Caco-2 (cell line): ENCODE results near the gene SPEG. TPM values are rescaled to one million over a fixed set of nuclear protein-coding genes. Genes with fewer than 3 reads are reported as not detected.
A peak's percentile ranks its signal among the peaks of the same experiment; 100 is the strongest.

ENCODE experiments used
- BruUV-seq: library from RNA; stranded (reverse); fragments of 400-500 nt; replicated peaks from 2 replicates; lab custom pipeline; 2021; lab: Mats Ljungman, UMichigan
- CTCF ChIA-PET: fragments of 300-600 bp; sonication (Branson Sonifier 250); formaldehyde crosslinking; loops from one replicate; lab custom pipeline; 2022; ENCODE audit warnings: antibody characterized with exemption; lab: Charles Lee
- POLR2A ChIA-PET: fragments of 300-600 bp; sonication (Branson Sonifier 250); formaldehyde crosslinking; loops from one replicate; lab custom pipeline; 2022; ENCODE audit warnings: antibody characterized with exemption; lab: Charles Lee
- DNase-seq, 2 experiments: peaks; one replicate each; pipeline versions ENCODE4 v3.0.0 to v3.0.0-alpha.2; 2020 to 2022
- H3K27me3 ChIP-seq: replicated peaks from 2 replicates; pipeline ENCODE4 v1.6.0; 2011; ENCODE audit warnings: low read length; ENCODE audit not compliant: control insufficient read depth, insufficient read depth
- H3K36me3 ChIP-seq: 2 replicates; pipeline ENCODE4 v1.5.1; 2011; ENCODE audit warnings: low read length; ENCODE audit not compliant: control insufficient read depth, insufficient read depth
- H3K4me1 ChIP-seq: fragments of 250-450 bp; sonication (Bioruptor Pico); 2 replicates; pipeline ENCODE4 v1.5.1; 2020; ENCODE audit warnings: mild to moderate bottlenecking
- H3K4me3 ChIP-seq: 2 replicates; pipeline ENCODE4 v1.5.1; 2011; ENCODE audit warnings: low read depth, mild to moderate bottlenecking, control low read depth, low read length
- H3K9me3 ChIP-seq: fragments of 250-450 bp; sonication (Bioruptor Pico); 2 replicates; pipeline ENCODE4 v1.5.1; 2020; ENCODE audit warnings: mild to moderate bottlenecking, moderate library complexity
- H3K27ac Mint-ChIP-seq: one replicate; pipeline ENCODE4 v1.8.0; 2022; ENCODE audit warnings: mixed read lengths; ENCODE audit not compliant: unreplicated experiment
- H3K27me3 Mint-ChIP-seq: one replicate; pipeline ENCODE4 v1.8.0; 2022; ENCODE audit warnings: mixed read lengths; ENCODE audit not compliant: insufficient read depth, unreplicated experiment
- H3K36me3 Mint-ChIP-seq: one replicate; pipeline ENCODE4 v1.8.0; 2022; ENCODE audit warnings: mild to moderate bottlenecking, mixed read lengths; ENCODE audit not compliant: insufficient read depth, unreplicated experiment
- H3K4me1 Mint-ChIP-seq: one replicate; pipeline ENCODE4 v1.8.0; 2022; ENCODE audit warnings: low read depth, mixed read lengths; ENCODE audit not compliant: unreplicated experiment
- H3K4me3 Mint-ChIP-seq: one replicate; pipeline ENCODE4 v1.8.0; 2022; ENCODE audit warnings: mild to moderate bottlenecking, moderate library complexity, mixed read lengths; ENCODE audit not compliant: unreplicated experiment
- H3K9me3 Mint-ChIP-seq: one replicate; pipeline ENCODE4 v1.8.0; 2022; ENCODE audit warnings: mixed read lengths; ENCODE audit not compliant: unreplicated experiment
- intact Hi-C: fragments of 100-400 bp; cut with micrococcal nuclease; formaldehyde crosslinking; loops from one replicate; pipeline ENCODE4 v1.10.0; 2022; ENCODE audit not compliant: unreplicated experiment
- total RNA-seq: library from RNA; stranded (reverse); gene quantifications from 2 replicates; pipeline ENCODE4 v1.2.3, GENCODE V29; 2022
- TF ChIP-seq, protein P1 (sequence below), 2 experiments: fragments of 200-600 bp in 1 of 2; IDR thresholded peaks; 1 replicate in 1 of 2; 2 replicates in 1 of 2; pipeline versions ENCODE4 v1.5.1 to v1.8.0; 2011 to 2022; ENCODE audit warnings: antibody characterized with exemption in 1 of 2, control low read depth in 1 of 2, inconsistent platforms in 1 of 2, low read depth in 1 of 2, low read length in 1 of 2, mild to moderate bottlenecking in 1 of 2, moderate library complexity in 1 of 2; ENCODE audit not compliant: insufficient read depth in 1 of 2, severe bottlenecking in 1 of 2, unreplicated experiment in 1 of 2

The SPEG gene
- total RNA-seq, 1 experiment from 2014 or later = 18.6 TPM

DNA sequence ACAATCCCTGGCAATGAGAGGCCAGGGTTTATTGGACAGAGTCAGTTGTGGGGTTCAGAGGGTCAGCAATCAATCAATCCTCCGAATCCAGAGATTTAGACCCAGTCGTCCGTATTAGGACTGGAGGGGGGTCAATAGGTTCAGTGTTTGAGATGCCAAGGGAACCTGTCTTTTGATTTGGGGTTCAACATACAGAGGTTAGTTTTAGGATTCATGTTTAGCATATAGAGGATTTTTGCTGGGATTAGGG, 64.3 kb downstream of the SPEG start:
- Histone ChIP-seq H3K4me1 (peaks cover 14% of the 10 kb centered on the region; the same call in 1 of the 2 replicates), H3K4me3 (peak overlapping the region; percentile 86), H3K27me3 (no peaks in the 10 kb centered on the region), H3K9me3 (no peaks in the 10 kb centered on the region), H3K36me3 (no peaks in the 10 kb centered on the region; the same call in 1 of the 2 replicates)
- DNase-seq = no peak
- no peaks in the 10 kb centered on the region for H3K27me3 Mint-ChIP-seq
- peaks cover 16% of the 10 kb centered on the region for H3K4me1 Mint-ChIP-seq
- H3K36me3 Mint-ChIP-seq = peaks cover 11% of the 10 kb centered on the region
- ChIA-PET POLR2A (interaction anchor here (0.6 to 1.7 kb wide), 13 partner anchors 9 to 250 kb away, joined by 3 to 10 read pairs (median 4); partner anchors contain the start of genes DNAJB2, DNPEP and STK11IP), CTCF (interaction anchor here (0.6 to 7.2 kb wide), 18 partner anchors 10 to 204 kb away, joined by 3 to 243 read pairs (median 6); partner anchors contain the start of genes ASIC4, CHPF, DNPEP and STK11IP)
- no peaks in the 10 kb centered on the region for H3K9me3 Mint-ChIP-seq
- TF ChIP-seq, protein P1, sequence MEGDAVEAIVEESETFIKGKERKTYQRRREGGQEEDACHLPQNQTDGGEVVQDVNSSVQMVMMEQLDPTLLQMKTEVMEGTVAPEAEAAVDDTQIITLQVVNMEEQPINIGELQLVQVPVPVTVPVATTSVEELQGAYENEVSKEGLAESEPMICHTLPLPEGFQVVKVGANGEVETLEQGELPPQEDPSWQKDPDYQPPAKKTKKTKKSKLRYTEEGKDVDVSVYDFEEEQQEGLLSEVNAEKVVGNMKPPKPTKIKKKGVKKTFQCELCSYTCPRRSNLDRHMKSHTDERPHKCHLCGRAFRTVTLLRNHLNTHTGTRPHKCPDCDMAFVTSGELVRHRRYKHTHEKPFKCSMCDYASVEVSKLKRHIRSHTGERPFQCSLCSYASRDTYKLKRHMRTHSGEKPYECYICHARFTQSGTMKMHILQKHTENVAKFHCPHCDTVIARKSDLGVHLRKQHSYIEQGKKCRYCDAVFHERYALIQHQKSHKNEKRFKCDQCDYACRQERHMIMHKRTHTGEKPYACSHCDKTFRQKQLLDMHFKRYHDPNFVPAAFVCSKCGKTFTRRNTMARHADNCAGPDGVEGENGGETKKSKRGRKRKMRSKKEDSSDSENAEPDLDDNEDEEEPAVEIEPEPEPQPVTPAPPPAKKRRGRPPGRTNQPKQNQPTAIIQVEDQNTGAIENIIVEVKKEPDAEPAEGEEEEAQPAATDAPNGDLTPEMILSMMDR (IDR thresholded peaks at IDR 0.05; ENCODE audit: insufficient read depth in 1 of 2, low read depth in 1 of 2, low read length in 1 of 2, severe bottlenecking in 1 of 2, unreplicated experiment in 1 of 2) = no peak
- peak overlapping the region; percentile 94 for H3K27ac Mint-ChIP-seq
- no TSS peak for BruUV-seq
- intact Hi-C loops = no loop called here
- peak overlapping the region; percentile 98 for H3K4me3 Mint-ChIP-seq

DNA sequence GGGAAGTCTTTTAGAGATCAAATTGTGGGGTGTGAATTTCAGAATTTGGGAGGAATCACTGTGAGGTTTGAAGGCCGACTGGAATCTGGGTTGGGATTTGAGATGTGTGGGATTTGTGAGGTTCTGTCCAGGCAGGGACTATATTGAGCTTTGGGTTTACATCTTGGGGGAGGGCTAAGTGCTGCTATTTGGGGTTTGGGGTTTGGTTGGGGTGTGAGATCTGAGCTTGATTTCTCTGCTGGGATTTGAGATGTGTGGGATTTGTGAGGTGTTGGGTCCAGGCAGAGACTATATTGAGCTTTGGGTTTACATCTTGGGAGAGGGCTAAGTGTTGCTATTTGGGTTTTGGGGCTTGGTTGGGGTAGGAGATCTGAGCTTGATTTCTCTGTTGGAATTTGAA, 64.9 kb downstream of the SPEG start:
- H3K36me3 Mint-ChIP-seq = peaks cover 11% of the 10 kb centered on the region
- no TSS peak for BruUV-seq

DNA sequence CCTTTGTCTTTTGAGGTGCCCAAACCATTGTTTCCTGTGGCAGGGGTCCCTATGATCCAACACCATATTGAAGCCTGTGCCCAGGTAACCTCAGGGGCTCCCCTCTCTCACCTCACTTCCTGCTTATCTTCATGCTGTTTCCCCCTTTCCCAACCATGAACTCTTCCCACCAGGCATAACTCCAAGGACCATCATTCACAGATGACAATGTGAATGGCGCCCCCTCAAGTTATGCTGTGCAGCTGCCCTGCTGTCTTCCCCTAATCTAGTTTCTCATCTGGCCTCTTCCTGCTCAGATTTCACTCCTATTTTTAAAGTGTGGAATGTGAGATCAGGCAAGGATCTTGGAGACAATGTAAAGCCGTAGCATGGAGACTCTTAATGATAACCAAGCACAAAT, 65.5 kb downstream of the SPEG start:
- Mint-ChIP-seq H3K27ac (no peak overlapping the region), H3K9me3 (no peaks in the 10 kb centered on the region), H3K36me3 (peaks cover 11% of the 10 kb centered on the region), H3K27me3 (no peaks in the 10 kb centered on the region), H3K4me3 (peak overlapping the region; percentile 98), H3K4me1 (peaks cover 16% of the 10 kb centered on the region)
- H3K9me3 ChIP-seq = no peaks in the 10 kb centered on the region
- TF ChIP-seq, protein P1 (IDR thresholded peaks at IDR 0.05; ENCODE audit: insufficient read depth in 1 of 2, low read depth in 1 of 2, low read length in 1 of 2, severe bottlenecking in 1 of 2, unreplicated experiment in 1 of 2) = peak in 1 of 2 experiments; percentile 7
- CTCF ChIA-PET = interaction anchor here (0.6 to 7.2 kb wide), 4 partner anchors 9 to 48 kb away, joined by 4 to 243 read pairs (median 88); no protein-coding TSS in a partner anchor
- H3K27me3 ChIP-seq = no peaks in the 10 kb centered on the region
- H3K4me1 ChIP-seq = peaks cover 14% of the 10 kb centered on the region; the same call in 1 of the 2 replicates
- no TSS peak for BruUV-seq
- no peak overlapping the region for H3K4me3 ChIP-seq
- H3K36me3 ChIP-seq = no peaks in the 10 kb centered on the region; the same call in 1 of the 2 replicates
- no peak for DNase-seq
- POLR2A ChIA-PET = no interaction called here
- intact Hi-C loops = no loop called here

More for the DNA sequence above, 64.9 kb downstream of the SPEG start:
- Mint-ChIP-seq H3K9me3 (no peaks in the 10 kb centered on the region), H3K4me3 (peak overlapping the region; percentile 98), H3K27ac (peak overlapping the region; percentile 94), H3K4me1 (peaks cover 16% of the 10 kb centered on the region), H3K27me3 (no peaks in the 10 kb centered on the region)
- Histone ChIP-seq H3K36me3 (no peaks in the 10 kb centered on the region; the same call in 1 of the 2 replicates), H3K4me1 (peaks cover 14% of the 10 kb centered on the region; the same call in 1 of the 2 replicates), H3K4me3 (peak overlapping the region; percentile 86), H3K27me3 (no peaks in the 10 kb centered on the region), H3K9me3 (no peaks in the 10 kb centered on the region)
- ChIA-PET CTCF (interaction anchor here (4.0 to 7.2 kb wide), 3 partner anchors 10 to 29 kb away, joined by 49 to 243 read pairs (median 126); no protein-coding TSS in a partner anchor), POLR2A (interaction anchor here (1.7 kb wide), 1 partner anchor 111 kb away, joined by 9 read pairs; the partner anchor contains the start of gene DNPEP)
- intact Hi-C loops = no loop called here
- DNase-seq = no peak
- TF ChIP-seq, protein P1 (IDR thresholded peaks at IDR 0.05; ENCODE audit: insufficient read depth in 1 of 2, low read depth in 1 of 2, low read length in 1 of 2, severe bottlenecking in 1 of 2, unreplicated experiment in 1 of 2) = no peak
